ENCODE measurements around the gene TAOK1. TPM values are rescaled to one million over a fixed set of nuclear protein-coding genes. Genes with fewer than 3 reads are reported as not detected.

The TAOK1 gene
- total and polyA plus RNA-seq, 2 of the 13 experiments (the other 11 are each of a cell fraction or from before 2014, with no cell fraction given) = 14.1 to 23.0 TPM

DNA sequence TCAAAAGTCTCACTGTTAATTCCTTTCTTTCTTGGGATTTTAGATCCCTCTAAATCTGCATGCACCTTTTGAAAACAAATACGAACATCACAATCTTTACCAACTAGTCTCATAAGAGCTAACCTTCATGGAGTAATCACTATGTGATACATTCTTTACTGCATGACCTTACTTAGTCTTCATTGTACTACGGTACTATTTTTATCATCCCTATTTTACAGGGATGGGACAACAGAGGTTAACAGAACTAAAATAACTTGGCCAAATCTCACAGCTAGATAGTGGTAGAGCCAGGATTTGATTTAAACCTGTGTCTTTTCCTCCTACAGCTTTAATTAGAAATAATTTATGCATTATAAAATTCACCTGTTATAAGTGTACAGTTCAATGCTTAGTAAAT, 32.9 kb upstream of the TAOK1 start:
- Histone ChIP-seq H3K27ac (ENCODE audit: extremely low read length, insufficient read depth, low read length) (no peak overlapping the region), H3K79me2 (ENCODE audit: insufficient read depth, low read length) (no peaks in the 10 kb centered on the region), H3K4me2 (ENCODE audit: low read depth, low read length) (no peak overlapping the region), H4K20me1 (ENCODE audit: insufficient read depth, low read length) (no peaks in the 10 kb centered on the region), H3K27me3 (ENCODE audit: control insufficient read depth in 1 of 2, insufficient read depth in 2 of 2, low read length in 2 of 2) (no peaks in the 10 kb centered on the region), H3K9me3 (ENCODE audit: low read length) (no peaks in the 10 kb centered on the region), H3K4me1 (ENCODE audit: insufficient read depth, low read length) (no peaks in the 10 kb centered on the region), H2AFZ (ENCODE audit: low read length) (no peak overlapping the region), H3K9ac (ENCODE audit: insufficient read depth, low read depth, low read length) (no peak overlapping the region), H3K36me3 (replicated peaks in 1 of 2; ENCODE audit: control insufficient read depth in 1 of 2, insufficient read depth in 2 of 2, low read length in 2 of 2) (no peaks in the 10 kb centered on the region), H3K4me3 (replicated peaks in 1 of 3; ENCODE audit: insufficient read depth in 1 of 3, low read depth in 2 of 3, low read length in 3 of 3) (no peak overlapping the region)
- intact Hi-C loops (cut with micrococcal nuclease; ENCODE audit: unreplicated experiment) = loop anchor here (2.0 kb wide), 1 partner anchor 62 kb away; the partner anchor contains the start of gene NUFIP2
- WGBS (ENCODE audit: low lambda C conversion rate) = 94% methylated on average over 2 of the region's 2 CpGs
- no TSS peak for BruUV-seq (replicated peaks)
- in situ Hi-C loops (cut with HindIII; ENCODE audit: extremely low pct_ligation_motif_present, low pct_unique_long_range_greater_than_20kb) = no loop called here
- ChIA-PET CTCF (ENCODE audit: low intra/inter-chr PET ratio, low total read pairs) (no interaction called here), POLR2A (no interaction called here)
- ATAC-seq (no peak), DNase-seq (ENCODE audit: low spot score) (no peak), FAIRE-seq (peak; percentile 42)
- TF ChIP-seq HINFP (CRISPR knock-in tag; IDR thresholded peaks at IDR 0.05; ENCODE audit: low read depth) (no peak), MXI1 (IDR thresholded peaks at IDR 0.05; ENCODE audit: borderline replicate concordance, low read depth, low read length) (no peak), ETV6 (CRISPR knock-in tag; conservative IDR thresholded peaks at IDR 0.05) (no peak), HOXA7 (CRISPR knock-in tag; IDR thresholded peaks at IDR 0.05) (no peak), HOXA5 (CRISPR knock-in tag; IDR thresholded peaks at IDR 0.05) (no peak), ZBTB38 (CRISPR knock-in tag; IDR thresholded peaks at IDR 0.05) (no peak)
- TF ChIP-seq, protein P1, sequence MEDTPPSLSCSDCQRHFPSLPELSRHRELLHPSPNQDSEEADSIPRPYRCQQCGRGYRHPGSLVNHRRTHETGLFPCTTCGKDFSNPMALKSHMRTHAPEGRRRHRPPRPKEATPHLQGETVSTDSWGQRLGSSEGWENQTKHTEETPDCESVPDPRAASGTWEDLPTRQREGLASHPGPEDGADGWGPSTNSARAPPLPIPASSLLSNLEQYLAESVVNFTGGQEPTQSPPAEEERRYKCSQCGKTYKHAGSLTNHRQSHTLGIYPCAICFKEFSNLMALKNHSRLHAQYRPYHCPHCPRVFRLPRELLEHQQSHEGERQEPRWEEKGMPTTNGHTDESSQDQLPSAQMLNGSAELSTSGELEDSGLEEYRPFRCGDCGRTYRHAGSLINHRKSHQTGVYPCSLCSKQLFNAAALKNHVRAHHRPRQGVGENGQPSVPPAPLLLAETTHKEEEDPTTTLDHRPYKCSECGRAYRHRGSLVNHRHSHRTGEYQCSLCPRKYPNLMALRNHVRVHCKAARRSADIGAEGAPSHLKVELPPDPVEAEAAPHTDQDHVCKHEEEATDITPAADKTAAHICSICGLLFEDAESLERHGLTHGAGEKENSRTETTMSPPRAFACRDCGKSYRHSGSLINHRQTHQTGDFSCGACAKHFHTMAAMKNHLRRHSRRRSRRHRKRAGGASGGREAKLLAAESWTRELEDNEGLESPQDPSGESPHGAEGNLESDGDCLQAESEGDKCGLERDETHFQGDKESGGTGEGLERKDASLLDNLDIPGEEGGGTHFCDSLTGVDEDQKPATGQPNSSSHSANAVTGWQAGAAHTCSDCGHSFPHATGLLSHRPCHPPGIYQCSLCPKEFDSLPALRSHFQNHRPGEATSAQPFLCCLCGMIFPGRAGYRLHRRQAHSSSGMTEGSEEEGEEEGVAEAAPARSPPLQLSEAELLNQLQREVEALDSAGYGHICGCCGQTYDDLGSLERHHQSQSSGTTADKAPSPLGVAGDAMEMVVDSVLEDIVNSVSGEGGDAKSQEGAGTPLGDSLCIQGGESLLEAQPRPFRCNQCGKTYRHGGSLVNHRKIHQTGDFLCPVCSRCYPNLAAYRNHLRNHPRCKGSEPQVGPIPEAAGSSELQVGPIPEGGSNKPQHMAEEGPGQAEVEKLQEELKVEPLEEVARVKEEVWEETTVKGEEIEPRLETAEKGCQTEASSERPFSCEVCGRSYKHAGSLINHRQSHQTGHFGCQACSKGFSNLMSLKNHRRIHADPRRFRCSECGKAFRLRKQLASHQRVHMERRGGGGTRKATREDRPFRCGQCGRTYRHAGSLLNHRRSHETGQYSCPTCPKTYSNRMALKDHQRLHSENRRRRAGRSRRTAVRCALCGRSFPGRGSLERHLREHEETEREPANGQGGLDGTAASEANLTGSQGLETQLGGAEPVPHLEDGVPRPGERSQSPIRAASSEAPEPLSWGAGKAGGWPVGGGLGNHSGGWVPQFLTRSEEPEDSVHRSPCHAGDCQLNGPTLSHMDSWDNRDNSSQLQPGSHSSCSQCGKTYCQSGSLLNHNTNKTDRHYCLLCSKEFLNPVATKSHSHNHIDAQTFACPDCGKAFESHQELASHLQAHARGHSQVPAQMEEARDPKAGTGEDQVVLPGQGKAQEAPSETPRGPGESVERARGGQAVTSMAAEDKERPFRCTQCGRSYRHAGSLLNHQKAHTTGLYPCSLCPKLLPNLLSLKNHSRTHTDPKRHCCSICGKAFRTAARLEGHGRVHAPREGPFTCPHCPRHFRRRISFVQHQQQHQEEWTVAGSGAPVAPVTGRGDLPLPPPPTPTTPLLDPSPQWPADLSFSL (CRISPR knock-in tag; IDR thresholded peaks at IDR 0.05) = no peak
- TF ChIP-seq, protein P2, sequence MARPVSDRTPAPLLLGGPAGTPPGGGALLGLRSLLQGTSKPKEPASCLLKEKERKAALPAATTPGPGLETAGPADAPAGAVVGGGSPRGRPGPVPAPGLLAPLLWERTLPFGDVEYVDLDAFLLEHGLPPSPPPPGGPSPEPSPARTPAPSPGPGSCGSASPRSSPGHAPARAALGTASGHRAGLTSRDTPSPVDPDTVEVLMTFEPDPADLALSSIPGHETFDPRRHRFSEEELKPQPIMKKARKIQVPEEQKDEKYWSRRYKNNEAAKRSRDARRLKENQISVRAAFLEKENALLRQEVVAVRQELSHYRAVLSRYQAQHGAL (CRISPR knock-in tag; IDR thresholded peaks at IDR 0.05; ENCODE audit: not compliant biosample characterization) = no peak

All from HepG2 (cell line).